ENCODE data around the gene TTC1. TPM values are rescaled to one million over a fixed set of nuclear protein-coding genes. Genes with fewer than 3 reads are reported as not detected.

Gene TTC1
- total RNA-seq, 3 donors from 2014 or later: 36.3 to 45.2 (median 41.0) TPM

DNA sequence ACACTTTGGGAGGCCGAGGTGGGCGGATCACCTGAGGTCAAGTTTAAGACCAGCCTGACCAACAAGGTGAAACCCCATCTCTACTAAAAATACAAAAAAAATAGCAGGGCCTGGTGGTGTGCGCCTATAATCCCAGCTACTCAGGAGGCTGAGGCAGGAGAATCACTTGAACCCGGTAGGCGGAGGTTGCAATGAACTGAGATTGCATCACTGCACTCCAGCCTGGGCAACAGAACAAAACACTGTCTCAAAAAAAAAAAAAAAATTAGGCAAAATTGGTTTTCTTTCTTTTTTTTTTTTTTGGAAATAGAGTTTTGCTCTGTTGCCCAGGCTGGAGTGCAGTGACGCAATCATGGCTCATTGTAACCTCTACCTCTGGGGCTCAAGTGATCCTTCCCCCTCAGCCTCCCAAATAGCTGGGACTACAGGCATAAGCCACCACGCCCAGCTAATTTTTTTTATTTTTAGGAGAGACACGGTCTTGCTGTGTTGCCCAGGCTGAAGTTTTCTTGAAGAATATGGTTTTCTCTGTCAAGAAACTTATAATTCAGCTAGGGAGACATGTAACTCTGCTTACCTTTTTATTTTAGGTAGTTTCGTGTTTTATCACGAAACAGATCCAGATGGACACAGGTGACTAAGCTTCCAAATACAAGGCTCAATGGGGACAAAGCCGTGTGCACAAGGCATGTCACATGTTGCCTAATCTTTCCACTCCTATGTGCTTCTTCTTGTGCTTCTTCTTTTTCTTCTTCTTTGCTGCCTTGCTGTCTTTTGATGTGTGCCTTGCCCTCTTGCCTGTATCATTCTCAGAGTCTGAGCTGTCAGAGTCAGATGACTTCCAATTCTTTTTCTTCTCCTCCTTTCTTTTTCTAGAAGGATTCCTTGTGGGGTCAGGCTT lies 14.3 kb downstream of the TTC1 start:
- H3K4me3 ChIP-seq: no peak overlapping the region
- DNase-seq (ENCODE audit: low spot score in 2 of 2): no peak
- H3K4me1 ChIP-seq: no peaks in the 10 kb centered on the region
- no peaks in the 10 kb centered on the region for H3K27me3 ChIP-seq
- H3K9me3 ChIP-seq: no peaks in the 10 kb centered on the region
- no peaks in the 10 kb centered on the region for H3K36me3 ChIP-seq
- H3K27ac ChIP-seq: no peak overlapping the region
- TF ChIP-seq CTCF (IDR thresholded peaks at IDR 0.05) (no peak), POLR2A (IDR thresholded peaks at IDR 0.05) (no peak), POLR2AphosphoS5 (IDR thresholded peaks at IDR 0.05) (no peak)
- intact Hi-C loops (cut with DNase I; ENCODE audit: low total_unique reads): loop anchor here (10.0 kb wide), 2 partner anchors 52 to 322 kb away; no protein-coding TSS in a partner anchor

- TF ChIP-seq CTCF (IDR thresholded peaks at IDR 0.05) (no peak), POLR2A (IDR thresholded peaks at IDR 0.05) (no peak), POLR2AphosphoS5 (IDR thresholded peaks at IDR 0.05) (no peak)
- Histone ChIP-seq H3K4me3 (no peak overlapping the region), H3K9me3 (no peaks in the 10 kb centered on the region), H3K27ac (peak overlapping the region in 1 of 2 donors; percentile 46), H3K4me1 (no peaks in the 10 kb centered on the region), H3K27me3 (no peaks in the 10 kb centered on the region), H3K36me3 (no peaks in the 10 kb centered on the region)
- DNase-seq (ENCODE audit: low spot score in 2 of 2): no peak
- intact Hi-C loops (cut with DNase I; ENCODE audit: low total_unique reads): loop anchor here (10.0 kb wide), 2 partner anchors 51 to 321 kb away; no protein-coding TSS in a partner anchor
These were observed 15.1 kb downstream of the TTC1 start for GRCh38 chr5:160023908-160024630.

- H3K9me3 ChIP-seq: no peaks in the 10 kb centered on the region
- intact Hi-C loops (cut with DNase I; ENCODE audit: low total_unique reads): loop anchor here (10.0 kb wide), 2 partner anchors 46 to 316 kb away; no protein-coding TSS in a partner anchor
- no peak for DNase-seq (ENCODE audit: low spot score in 2 of 2)
- no peaks in the 10 kb centered on the region for H3K36me3 ChIP-seq
- no peak overlapping the region for H3K27ac ChIP-seq
- no peak overlapping the region for H3K4me3 ChIP-seq
- H3K4me1 ChIP-seq: no peaks in the 10 kb centered on the region
- TF ChIP-seq POLR2AphosphoS5 (IDR thresholded peaks at IDR 0.05): no peak
- no peak for TF ChIP-seq POLR2A (IDR thresholded peaks at IDR 0.05)
- no peak for TF ChIP-seq CTCF (IDR thresholded peaks at IDR 0.05)
- H3K27me3 ChIP-seq: no peaks in the 10 kb centered on the region
These were observed 20.1 kb downstream of the TTC1 start for GRCh38 chr5:160029004-160029403.

GRCh38 chr5:160029540-160030139 lies 20.7 kb downstream of the TTC1 start:
- Histone ChIP-seq H3K4me3 (no peak overlapping the region), H3K27ac (peak overlapping the region in 1 of 2 donors; percentile 70), H3K9me3 (no peaks in the 10 kb centered on the region), H3K4me1 (no peaks in the 10 kb centered on the region), H3K27me3 (no peaks in the 10 kb centered on the region), H3K36me3 (no peaks in the 10 kb centered on the region)
- intact Hi-C loops (cut with DNase I; ENCODE audit: low total_unique reads): loop anchor here (10.0 kb wide), 2 partner anchors 45 to 315 kb away; no protein-coding TSS in a partner anchor
- no peak for TF ChIP-seq POLR2AphosphoS5 (IDR thresholded peaks at IDR 0.05)
- TF ChIP-seq CTCF (IDR thresholded peaks at IDR 0.05): no peak
- TF ChIP-seq POLR2A (IDR thresholded peaks at IDR 0.05): no peak
- no peak for DNase-seq (ENCODE audit: low spot score in 2 of 2)
